Naive thymus-derived CD4-positive, alpha-beta T cell (primary cell): ENCODE measurements around the gene GIT2. TPM values are rescaled to one million over a fixed set of nuclear protein-coding genes. Genes with fewer than 3 reads are reported as not detected.

Experiments
- ATAC-seq: fragments of 150-1000 bp; cut with Tn5 transposase; 2 replicates; pipeline ENCODE4 v1.10.0; 2021; ENCODE audit warnings: mild to moderate bottlenecking, moderate library complexity
- CTCF ChIA-PET: fragments of 350-600 bp; sonication (Branson Sonifier 250); formaldehyde crosslinking; loops from one replicate; lab custom pipeline; 2021; ENCODE audit warnings: antibody characterized with exemption; lab: Charles Lee
- POLR2A ChIA-PET: fragments of 350-600 bp; sonication (Branson Sonifier 250); formaldehyde crosslinking; loops from one replicate; lab custom pipeline; 2021; ENCODE audit warnings: antibody characterized with exemption, inconsistent platforms; lab: Charles Lee
- DNase-seq, 9 donors: peaks; one replicate each; pipeline versions ENCODE4 v3.0.0 to v3.0.0-alpha.2; 2020 to 2022; ENCODE audit warnings: mixed read lengths in 1 of 9
- H3K27ac ChIP-seq: one replicate; pipeline ENCODE4 v1.7.0; 2013; ENCODE audit warnings: mild to moderate bottlenecking, low read depth, low read length, moderate library complexity
- H3K27me3 ChIP-seq, 2 donors: one replicate each; pipeline ENCODE4 v1.7.0; 2013; ENCODE audit warnings: low read length in 2 of 2, mild to moderate bottlenecking in 2 of 2, moderate library complexity in 2 of 2; ENCODE audit not compliant: control insufficient read depth in 2 of 2, insufficient read depth in 2 of 2
- H3K36me3 ChIP-seq, 3 experiments: 1 replicate in 2 of 3; 2 replicates in 1 of 3; pipeline ENCODE4 v1.7.0; 2013; ENCODE audit warnings: low read length in 3 of 3, mild to moderate bottlenecking in 3 of 3, moderate library complexity in 1 of 3; ENCODE audit not compliant: insufficient read depth in 3 of 3, control insufficient read depth in 2 of 3
- H3K4me1 ChIP-seq, 2 donors: one replicate each; pipeline ENCODE4 v1.7.0; 2013; ENCODE audit warnings: low read length in 2 of 2, mild to moderate bottlenecking in 2 of 2, moderate library complexity in 1 of 2; ENCODE audit not compliant: control insufficient read depth in 2 of 2, insufficient read depth in 2 of 2
- H3K4me3 ChIP-seq: 2 replicates; pipeline ENCODE4 v1.7.0; 2013; ENCODE audit warnings: mild to moderate bottlenecking, low read length
- H3K9me3 ChIP-seq, 3 experiments: 1 replicate in 2 of 3; 2 replicates in 1 of 3; pipeline ENCODE4 v1.7.0; 2013; ENCODE audit warnings: low read length in 3 of 3; ENCODE audit not compliant: control insufficient read depth in 2 of 3
- H3K27ac Mint-ChIP-seq, 9 donors: one replicate each; pipeline ENCODE4 v1.8.0; 2020 to 2022; ENCODE audit warnings: mixed read lengths in 9 of 9, mild to moderate bottlenecking in 8 of 9, moderate library complexity in 5 of 9, inconsistent platforms in 2 of 9
- H3K27me3 Mint-ChIP-seq, 5 donors: one replicate each; pipeline ENCODE4 v1.8.0; 2021 to 2022; ENCODE audit warnings: mixed read lengths in 5 of 5, mild to moderate bottlenecking in 1 of 5
- H3K36me3 Mint-ChIP-seq, 5 donors: one replicate each; pipeline ENCODE4 v1.8.0; 2020 to 2022; ENCODE audit warnings: mixed read lengths in 5 of 5, mild to moderate bottlenecking in 3 of 5, inconsistent platforms in 1 of 5
- H3K4me1 Mint-ChIP-seq, 7 donors: one replicate each; pipeline ENCODE4 v1.8.0; 2020 to 2022; ENCODE audit warnings: mixed read lengths in 7 of 7, mild to moderate bottlenecking in 3 of 7, inconsistent platforms in 1 of 7
- H3K4me3 Mint-ChIP-seq, 10 donors: one replicate each; pipeline ENCODE4 v1.8.0; 2020 to 2022; ENCODE audit warnings: mild to moderate bottlenecking in 10 of 10, mixed read lengths in 10 of 10, moderate library complexity in 6 of 10, inconsistent platforms in 2 of 10
- H3K9me3 Mint-ChIP-seq, 11 donors: one replicate each; pipeline ENCODE4 v1.8.0; 2020 to 2022; ENCODE audit warnings: mixed read lengths in 11 of 11, mild to moderate bottlenecking in 4 of 11, inconsistent platforms in 1 of 11, moderate library complexity in 1 of 11
- intact Hi-C, 2 donors: fragments of 100-400 bp; cut with micrococcal nuclease; formaldehyde crosslinking; loops; one replicate each; pipeline ENCODE4 v1.15.1; 2023
- polyA plus RNA-seq, 2 donors: library from polyadenylated mRNA; unstranded; fragments of 300-500 nt; fragmentation: Illumina TruSeq; gene quantifications; one replicate each; pipeline ENCODE4 v1.2.3, GENCODE V29; 2021
- total RNA-seq, 6 experiments: library from RNA in 5 of 6; stranded (reverse) in 5 of 6; gene quantifications; 1 replicate in 5 of 6; 2 replicates in 1 of 6; pipeline ENCODE4 v1.2.3 and lab custom pipeline; 2021 to 2026

The GIT2 gene
- total and polyA plus RNA-seq, 7 experiments from 2014 or later: 63.2 to 128 (median 96.4) TPM

DNA sequence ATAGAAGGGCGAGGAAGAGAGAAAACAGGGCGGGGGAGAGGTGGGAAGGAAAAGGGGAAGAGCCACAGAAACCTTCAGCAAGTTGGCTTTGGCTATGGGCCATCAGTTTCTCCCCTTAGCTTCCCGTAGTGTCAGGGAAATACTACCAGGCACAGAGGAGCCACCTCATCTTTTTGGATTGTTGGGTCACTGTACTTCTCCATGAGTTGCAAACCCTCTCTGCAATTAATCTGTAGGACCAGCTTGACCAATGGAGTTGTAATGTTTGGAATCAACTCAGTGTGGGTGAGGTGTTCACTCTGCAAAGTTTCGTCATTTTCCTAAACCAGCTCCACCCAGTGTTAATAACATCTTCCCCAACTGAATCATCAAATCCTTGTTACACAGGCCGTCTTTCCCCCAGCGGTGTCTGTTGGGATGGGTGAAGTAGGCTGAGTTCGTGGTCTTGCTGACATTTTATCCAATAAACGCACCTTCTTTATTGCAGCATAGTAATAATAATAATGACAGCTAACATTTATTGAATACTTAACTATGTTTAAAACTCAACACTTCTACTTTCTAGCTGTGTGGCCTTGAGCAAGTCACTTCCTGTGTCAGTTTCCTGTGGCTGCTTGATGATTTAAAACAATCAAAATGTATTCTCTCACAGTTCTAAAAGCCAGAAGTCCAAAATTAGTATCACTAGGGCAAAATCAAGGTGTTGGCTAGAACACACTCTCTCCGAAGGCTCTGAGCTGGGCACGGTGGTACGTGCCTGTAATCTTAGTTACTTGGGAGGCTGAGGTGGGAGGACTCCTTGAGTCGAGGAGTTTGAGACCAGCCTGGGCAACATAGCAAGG is 107.8 kb downstream of the GIT2 start:
- Histone ChIP-seq H3K9me3 (no peaks in the 10 kb centered on the region), H3K27ac (peak overlapping the region; percentile 70), H3K27me3 (no peaks in the 10 kb centered on the region), H3K4me3 (peak overlapping the region; percentile 14), H3K36me3 (no peaks in the 10 kb centered on the region), H3K4me1 (peaks cover 13 to 38% of the 10 kb centered on the region in 2 donors)
- H3K36me3 Mint-ChIP-seq: peaks cover 0 to 12% (median under 1%) of the 10 kb centered on the region in 5 donors
- DNase-seq (peak in 4 of 9 donors; percentile 22 to 36 (median 27)), ATAC-seq (peak; percentile 82)
- intact Hi-C loops: loop anchor here in 1 of 2 donors (10.0 kb wide), 2 partner anchors 396 to 1254 kb away; partner anchors contain the start of genes ATP2A2 and SELPLG
- H3K4me3 Mint-ChIP-seq: peak overlapping the region; percentile 51 to 86 (median 72)
- no peaks in the 10 kb centered on the region for H3K9me3 Mint-ChIP-seq
- POLR2A ChIA-PET: interaction anchor here (0.7 to 1.9 kb wide), 4 partner anchors 10 to 108 kb away, joined by 3 to 11 read pairs (median 4); partner anchors contain the start of genes GIT2 and TCHP
- peaks cover 0 to 9% (median 0%) of the 10 kb centered on the region in 5 donors for H3K27me3 Mint-ChIP-seq
- peak overlapping the region; percentile 92 to 98 (median 95) for H3K27ac Mint-ChIP-seq
- peaks cover 15 to 44% (median 40%) of the 10 kb centered on the region in 7 donors for H3K4me1 Mint-ChIP-seq
- CTCF ChIA-PET: interaction anchor here (0.6 to 1.0 kb wide), 4 partner anchors 10 to 58 kb away, joined by 3 to 5 read pairs (median 3); partner anchors contain the start of gene TCHP

DNA sequence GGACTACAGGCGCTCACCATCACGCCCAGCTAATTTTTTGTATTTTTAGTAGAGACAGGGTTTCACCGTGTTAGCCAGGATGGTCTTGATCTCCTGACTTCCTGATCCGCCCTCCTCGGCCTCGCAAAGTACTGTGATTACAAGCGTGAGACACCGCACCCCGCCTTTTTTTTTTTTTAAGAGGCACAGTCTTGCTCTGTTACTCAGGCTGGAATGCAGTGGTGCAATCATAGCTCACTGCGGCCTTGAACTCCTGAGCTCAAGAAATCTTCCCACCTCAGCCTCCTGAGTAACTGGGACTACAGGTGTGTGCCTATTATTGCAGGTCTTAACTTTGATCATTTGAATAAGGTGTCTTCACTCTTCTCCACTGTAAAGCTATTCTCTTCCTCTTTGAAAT is 110.6 kb downstream of the GIT2 start:
- Histone ChIP-seq H3K9me3 (no peaks in the 10 kb centered on the region), H3K36me3 (no peaks in the 10 kb centered on the region), H3K27ac (no peak overlapping the region), H3K4me3 (no peak overlapping the region), H3K27me3 (no peaks in the 10 kb centered on the region), H3K4me1 (peaks cover 17 to 28% of the 10 kb centered on the region in 2 donors)
- ATAC-seq (no peak), DNase-seq (no peak)
- Mint-ChIP-seq H3K4me3 (no peak overlapping the region), H3K27ac (no peak overlapping the region), H3K36me3 (peaks cover 0 to 9% (median 0%) of the 10 kb centered on the region in 5 donors), H3K4me1 (peaks cover 23 to 40% (median 34%) of the 10 kb centered on the region in 7 donors), H3K9me3 (no peaks in the 10 kb centered on the region), H3K27me3 (peaks cover 0 to 19% (median 0%) of the 10 kb centered on the region in 5 donors)
- POLR2A ChIA-PET: no interaction called here
- intact Hi-C loops: loop anchor here in 1 of 2 donors (10.0 kb wide), 2 partner anchors 399 to 1251 kb away; partner anchors contain the start of genes ATP2A2 and SELPLG
- CTCF ChIA-PET: interaction anchor here (0.7 kb wide), 3 partner anchors 19 to 81 kb away, joined by 3 to 6 read pairs (median 3); no protein-coding TSS in a partner anchor

DNA sequence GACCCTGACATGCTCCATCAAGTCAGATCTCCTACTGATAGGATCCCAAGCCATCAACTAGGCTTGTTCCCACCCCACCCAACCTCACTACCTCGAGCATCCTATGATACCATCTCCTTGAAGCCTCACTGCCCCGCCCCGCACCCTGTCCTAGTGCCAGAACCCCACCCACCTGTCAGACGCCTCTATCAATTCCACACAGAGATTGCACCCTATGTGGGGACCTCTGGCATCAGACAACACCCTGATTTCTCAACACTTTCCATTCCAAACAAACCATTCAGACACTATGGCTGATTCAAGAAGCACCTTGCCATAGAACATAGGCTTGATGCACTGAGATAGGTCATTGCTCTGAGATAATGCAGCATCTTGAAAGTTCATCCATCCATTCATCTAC is 112.7 kb downstream of the GIT2 start:
- Histone ChIP-seq H3K27ac (no peak overlapping the region), H3K4me1 (peaks cover 25 to 30% of the 10 kb centered on the region in 2 donors), H3K27me3 (no peaks in the 10 kb centered on the region), H3K36me3 (peaks cover 0 to 4% (median 0%) of the 10 kb centered on the region in 3 experiments), H3K4me3 (no peak overlapping the region), H3K9me3 (no peaks in the 10 kb centered on the region)
- CTCF ChIA-PET: interaction anchor here (0.8 kb wide), 1 partner anchor 30 kb away, joined by 3 read pairs; no protein-coding TSS in a partner anchor
- H3K36me3 Mint-ChIP-seq: peaks cover 0 to 3% (median 0%) of the 10 kb centered on the region in 5 donors
- no peak for ATAC-seq
- peaks cover 0 to 2% (median 0%) of the 10 kb centered on the region in 11 donors for H3K9me3 Mint-ChIP-seq
- DNase-seq: no peak
- intact Hi-C loops: loop anchor here (5.0 to 10.0 kb wide), 3 partner anchors 114 to 1249 kb away; partner anchors contain the start of genes ANKRD13A (in 1 of the 2), ATP2A2 (in 1 of the 2), GIT2 (in 1 of the 2) and SELPLG (in 1 of the 2)
- no peak overlapping the region for H3K4me3 Mint-ChIP-seq
- H3K27me3 Mint-ChIP-seq: peaks cover 0 to 19% (median 0%) of the 10 kb centered on the region in 5 donors
- POLR2A ChIA-PET: no interaction called here
- peaks cover 26 to 38% (median 34%) of the 10 kb centered on the region in 7 donors for H3K4me1 Mint-ChIP-seq
- peak overlapping the region in 2 of 9 donors; percentile 41 to 66 for H3K27ac Mint-ChIP-seq

DNA sequence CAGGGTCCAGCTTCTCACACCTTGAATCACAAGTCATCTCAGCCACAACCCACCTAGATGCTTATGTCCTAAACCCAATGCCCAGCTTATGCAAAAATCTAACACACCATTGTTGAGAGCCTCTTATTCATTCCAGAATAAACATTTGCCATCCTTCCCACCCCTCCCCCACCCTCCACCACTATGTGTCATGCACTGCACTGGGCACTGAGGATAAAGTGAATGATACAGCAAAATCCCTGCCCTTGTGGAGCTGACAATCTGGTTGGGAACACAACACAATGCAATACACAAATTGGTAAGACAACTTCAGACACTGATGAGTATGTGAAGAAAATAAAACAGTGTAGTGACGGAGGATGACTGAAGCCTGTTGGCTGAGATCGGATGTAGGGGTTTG is 114.4 kb downstream of the GIT2 start:
- Histone ChIP-seq H3K27me3 (no peaks in the 10 kb centered on the region), H3K4me1 (peaks cover 24 to 25% of the 10 kb centered on the region in 2 donors), H3K9me3 (no peaks in the 10 kb centered on the region), H3K27ac (no peak overlapping the region), H3K36me3 (peaks cover 0 to 4% (median 0%) of the 10 kb centered on the region in 3 experiments), H3K4me3 (no peak overlapping the region)
- peaks cover 22 to 41% (median 38%) of the 10 kb centered on the region in 7 donors for H3K4me1 Mint-ChIP-seq
- CTCF ChIA-PET: interaction anchor here (1.3 to 1.7 kb wide), 3 partner anchors 27 to 77 kb away, joined by 3 to 6 read pairs (median 6); no protein-coding TSS in a partner anchor
- ATAC-seq (no peak), DNase-seq (no peak)
- H3K4me3 Mint-ChIP-seq: peak overlapping the region in 8 of 10 donors; percentile 19 to 90 (median 80)
- POLR2A ChIA-PET: interaction anchor here (1.2 kb wide), 2 partner anchors 19 to 77 kb away, joined by 5 read pairs; no protein-coding TSS in a partner anchor
- intact Hi-C loops: loop anchor here (2.0 to 10.0 kb wide), 7 partner anchors 19 to 1247 kb away; partner anchors contain the start of genes C12orf76 (in 2 of the 2), ANKRD13A (in 1 of the 2), ATP2A2 (in 1 of the 2) and GIT2 (in 1 of the 2)
- peaks cover 0 to 2% (median 0%) of the 10 kb centered on the region in 11 donors for H3K9me3 Mint-ChIP-seq
- H3K36me3 Mint-ChIP-seq: no peaks in the 10 kb centered on the region
- peak overlapping the region in 2 of 9 donors; percentile 59 to 84 for H3K27ac Mint-ChIP-seq
- H3K27me3 Mint-ChIP-seq: peaks cover 0 to 19% (median 0%) of the 10 kb centered on the region in 5 donors

DNA sequence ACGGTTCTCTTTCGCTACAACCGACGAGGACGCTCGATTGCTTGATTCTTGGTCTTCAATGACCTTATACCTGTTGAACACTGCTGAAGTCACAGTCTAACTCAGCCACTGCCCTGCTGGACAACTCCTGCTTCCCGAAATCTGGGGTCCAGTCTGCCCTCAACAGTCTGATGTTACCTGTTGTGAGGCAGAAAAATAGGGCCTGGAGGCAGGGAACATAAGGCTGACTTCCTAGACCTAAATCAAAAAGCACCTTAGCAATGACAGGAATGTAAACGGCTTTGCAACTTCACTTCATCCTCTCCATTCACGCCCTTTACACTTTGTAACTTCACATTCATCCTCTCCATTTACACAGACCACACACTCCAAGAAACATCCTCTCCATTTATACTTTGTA is 115.2 kb downstream of the GIT2 start:
- CTCF ChIA-PET: interaction anchor here (1.0 to 1.7 kb wide), 4 partner anchors 27 to 76 kb away, joined by 3 to 6 read pairs (median 6); no protein-coding TSS in a partner anchor
- no peak for DNase-seq

More for the DNA sequence above, 115.2 kb downstream of the GIT2 start:
- peaks cover 0 to 2% (median 0%) of the 10 kb centered on the region in 11 donors for H3K9me3 Mint-ChIP-seq
- peaks cover 0 to 18% (median 0%) of the 10 kb centered on the region in 5 donors for H3K27me3 Mint-ChIP-seq
- Histone ChIP-seq H3K4me3 (peak overlapping the region; percentile 61), H3K27ac (peak overlapping the region; percentile 79), H3K9me3 (no peaks in the 10 kb centered on the region), H3K36me3 (peaks cover 0 to 4% (median 0%) of the 10 kb centered on the region in 3 experiments), H3K4me1 (peaks cover 24 to 25% of the 10 kb centered on the region in 2 donors), H3K27me3 (no peaks in the 10 kb centered on the region)
- intact Hi-C loops: loop anchor here (1.0 to 10.0 kb wide), 18 partner anchors 19 to 1246 kb away; partner anchors contain the start of genes C12orf76 (in 2 of the 2), FAM222A (in 2 of the 2), GIT2 (in 2 of the 2) and MMAB (in 2 of the 2)
- H3K4me3 Mint-ChIP-seq: peak overlapping the region; percentile 74 to 96 (median 87)
- H3K4me1 Mint-ChIP-seq: peaks cover 22 to 47% (median 44%) of the 10 kb centered on the region in 7 donors
- POLR2A ChIA-PET: interaction anchor here (0.6 to 1.2 kb wide), 3 partner anchors 12 to 76 kb away, joined by 3 to 5 read pairs (median 4); no protein-coding TSS in a partner anchor
- no peak for ATAC-seq
- no peaks in the 10 kb centered on the region for H3K36me3 Mint-ChIP-seq
- H3K27ac Mint-ChIP-seq: peak overlapping the region; percentile 56 to 96 (median 86)
